PC-9 (cell line): ENCODE data around the gene CDK18.

ENCODE experiments used
- CTCF ChIP-seq: fragments of 200-600 bp; sonication (generic); conservative IDR thresholded peaks from 2 replicates; pipeline ENCODE4 v1.6.1; 2017; ENCODE audit warnings: mixed run types, antibody characterized with exemption, mild to moderate bottlenecking, moderate library complexity
- EZH2 ChIP-seq: fragments of 200-600 bp; sonication (generic); IDR thresholded peaks from 2 replicates; pipeline ENCODE4 v1.8.0; 2017; ENCODE audit warnings: antibody characterized with exemption, low read depth

- TF ChIP-seq CTCF (no peak), EZH2 (no peak)
Observed at GRCh38 chr1:205476648-205477047, 27.8 kb upstream of the CDK18 start.
